Measurements from ENCODE around the gene VCAM1. TPM values are rescaled to one million over a fixed set of nuclear protein-coding genes. Genes with fewer than 3 reads are reported as not detected.
"Not testable (repeated sequence)": the region's sequence is repeated elsewhere in the genome, so short reads cannot be mapped to it uniquely, and the experiment has no call there.

VCAM1 gene
- total RNA-seq, 2 experiments from 2014 or later, result not detected

- ATAC-seq, result no peak
- CTCF ChIA-PET, result interaction anchor here (0.8 kb wide), 1 partner anchor 10 kb away, joined by 3 read pairs; no protein-coding TSS in a partner anchor
These were observed 41.0 kb downstream of the VCAM1 start for GRCh38 chr1:100760511-100760910.

GRCh38 chr1:100762461-100762860 lies 42.9 kb downstream of the VCAM1 start:
- ATAC-seq, result no peak
- H3K4me1 Mint-ChIP-seq, result no peaks in the 10 kb centered on the region

More at GRCh38 chr1:100760511-100760910, 41.0 kb downstream of the VCAM1 start:
- Mint-ChIP-seq H3K4me3 (no peak overlapping the region), H3K9me3 (ENCODE audit: low read depth) (no peaks in the 10 kb centered on the region), H3K27me3 (peaks cover 8% of the 10 kb centered on the region), H3K4me1 (no peaks in the 10 kb centered on the region), H3K36me3 (ENCODE audit: low read depth) (no peaks in the 10 kb centered on the region), H3K27ac (no peak overlapping the region)
- intact Hi-C loops (cut with DNase I, micrococcal nuclease), result no loop called here
- POLR2A ChIA-PET, result no interaction called here
- no peak for DNase-seq

GRCh38 chr1:100767176-100767890 lies 47.8 kb downstream of the VCAM1 start:
- intact Hi-C loops (cut with DNase I, micrococcal nuclease), result no loop called here
- Mint-ChIP-seq H3K27me3 (no peaks in the 10 kb centered on the region), H3K4me3 (no peak overlapping the region), H3K9me3 (ENCODE audit: low read depth) (no peaks in the 10 kb centered on the region), H3K27ac (no peak overlapping the region), H3K36me3 (ENCODE audit: low read depth) (no peaks in the 10 kb centered on the region), H3K4me1 (no peaks in the 10 kb centered on the region)
- ChIA-PET POLR2A (no interaction called here), CTCF (no interaction called here)
- DNase-seq (no peak), ATAC-seq (no peak)

More at GRCh38 chr1:100762461-100762860, 42.9 kb downstream of the VCAM1 start:
- Mint-ChIP-seq H3K4me3 (no peak overlapping the region), H3K9me3 (ENCODE audit: low read depth) (no peaks in the 10 kb centered on the region), H3K36me3 (ENCODE audit: low read depth) (no peaks in the 10 kb centered on the region), H3K27ac (no peak overlapping the region), H3K27me3 (peaks cover 3% of the 10 kb centered on the region)
- POLR2A ChIA-PET, result no interaction called here
- intact Hi-C loops (cut with DNase I, micrococcal nuclease), result no loop called here
- DNase-seq, result no peak
- CTCF ChIA-PET, result interaction anchor here (0.6 kb wide), 1 partner anchor 458 kb away, joined by 3 read pairs; no protein-coding TSS in a partner anchor

- no peaks in the 10 kb centered on the region for H3K9me3 Mint-ChIP-seq (ENCODE audit: low read depth)
- H3K27me3 Mint-ChIP-seq, result peaks cover 3% of the 10 kb centered on the region
- no peaks in the 10 kb centered on the region for H3K36me3 Mint-ChIP-seq (ENCODE audit: low read depth)
- H3K4me3 Mint-ChIP-seq, result no peak overlapping the region
- no peak overlapping the region for H3K27ac Mint-ChIP-seq
- intact Hi-C loops (cut with DNase I, micrococcal nuclease), result no loop called here
- no peaks in the 10 kb centered on the region for H3K4me1 Mint-ChIP-seq
- ATAC-seq (no peak), DNase-seq (no peak)
- POLR2A ChIA-PET, result no interaction called here
- CTCF ChIA-PET, result no interaction called here
These were observed 49.8 kb downstream of the VCAM1 start for GRCh38 chr1:100769323-100769722.

- ChIA-PET POLR2A (no interaction called here), CTCF (interaction anchor here (1.1 kb wide), 1 partner anchor 9 kb away, joined by 3 read pairs; no protein-coding TSS in a partner anchor)
- ATAC-seq (no peak), DNase-seq (no peak)
- intact Hi-C loops (cut with DNase I, micrococcal nuclease), result no loop called here
- Mint-ChIP-seq H3K9me3 (ENCODE audit: low read depth) (no peaks in the 10 kb centered on the region), H3K27me3 (peaks cover 5% of the 10 kb centered on the region), H3K4me1 (no peaks in the 10 kb centered on the region), H3K36me3 (ENCODE audit: low read depth) (no peaks in the 10 kb centered on the region), H3K4me3 (no peak overlapping the region), H3K27ac (no peak overlapping the region)
These were observed 50.5 kb downstream of the VCAM1 start for GRCh38 chr1:100769906-100770646.

- CTCF ChIA-PET, result no interaction called here
- Mint-ChIP-seq H3K27ac (no peak overlapping the region), H3K36me3 (ENCODE audit: low read depth) (no peaks in the 10 kb centered on the region), H3K27me3 (peaks cover 5% of the 10 kb centered on the region), H3K4me1 (no peaks in the 10 kb centered on the region), H3K4me3 (no peak overlapping the region), H3K9me3 (ENCODE audit: low read depth) (no peaks in the 10 kb centered on the region)
- intact Hi-C loops (cut with DNase I, micrococcal nuclease), result no loop called here
- DNase-seq (no peak), ATAC-seq (no peak)
- POLR2A ChIA-PET, result no interaction called here
These were observed 53.9 kb downstream of the VCAM1 start for GRCh38 chr1:100773444-100773843.

GRCh38 chr1:100774370-100774769 lies 54.8 kb downstream of the VCAM1 start:
- DNase-seq (no peak), ATAC-seq (no peak)
- CTCF ChIA-PET, result interaction anchor here (0.7 to 0.8 kb wide), 2 partner anchors 95 to 535 kb away, joined by 3 read pairs; no protein-coding TSS in a partner anchor
- intact Hi-C loops (cut with DNase I, micrococcal nuclease), result no loop called here
- Mint-ChIP-seq H3K9me3 (ENCODE audit: low read depth) (no peaks in the 10 kb centered on the region), H3K4me1 (no peaks in the 10 kb centered on the region), H3K27ac (no peak overlapping the region), H3K36me3 (ENCODE audit: low read depth) (no peaks in the 10 kb centered on the region), H3K27me3 (peaks cover 11% of the 10 kb centered on the region), H3K4me3 (no peak overlapping the region)
- POLR2A ChIA-PET, result no interaction called here

- CTCF ChIA-PET, result no interaction called here
- POLR2A ChIA-PET, result no interaction called here
- peaks cover 12% of the 10 kb centered on the region for H3K27me3 Mint-ChIP-seq
- no peak for DNase-seq
- H3K36me3 Mint-ChIP-seq (ENCODE audit: low read depth), result no peaks in the 10 kb centered on the region
- H3K4me3 Mint-ChIP-seq, result no peak overlapping the region
- H3K27ac Mint-ChIP-seq, result no peak overlapping the region
- H3K9me3 Mint-ChIP-seq (ENCODE audit: low read depth), result no peaks in the 10 kb centered on the region
- no peak for ATAC-seq
- H3K4me1 Mint-ChIP-seq, result no peaks in the 10 kb centered on the region
- intact Hi-C loops (cut with DNase I, micrococcal nuclease), result no loop called here
These were observed 55.9 kb downstream of the VCAM1 start for GRCh38 chr1:100775483-100775882.

GRCh38 chr1:100778748-100779147 lies 59.2 kb downstream of the VCAM1 start:
- Mint-ChIP-seq H3K27ac (no peak overlapping the region), H3K36me3 (ENCODE audit: low read depth) (no peaks in the 10 kb centered on the region), H3K27me3 (peaks cover 9% of the 10 kb centered on the region), H3K4me1 (no peaks in the 10 kb centered on the region), H3K9me3 (ENCODE audit: low read depth) (peaks cover 6% of the 10 kb centered on the region), H3K4me3 (no peak overlapping the region)
- intact Hi-C loops (cut with DNase I, micrococcal nuclease), result no loop called here
- DNase-seq (no peak), ATAC-seq (no peak)
- ChIA-PET CTCF (no interaction called here), POLR2A (no interaction called here)

- ATAC-seq (no peak), DNase-seq (no peak)
- Mint-ChIP-seq H3K36me3 (ENCODE audit: low read depth) (no peaks in the 10 kb centered on the region), H3K4me1 (no peaks in the 10 kb centered on the region), H3K9me3 (ENCODE audit: low read depth) (peaks cover 6% of the 10 kb centered on the region), H3K27ac (no peak overlapping the region), H3K27me3 (peaks cover 9% of the 10 kb centered on the region), H3K4me3 (no peak overlapping the region)
- ChIA-PET POLR2A (no interaction called here), CTCF (no interaction called here)
- intact Hi-C loops (cut with DNase I, micrococcal nuclease), result no loop called here
These were observed 61.3 kb downstream of the VCAM1 start for GRCh38 chr1:100780814-100781213.

- H3K9me3 Mint-ChIP-seq (ENCODE audit: low read depth); H3K4me1 Mint-ChIP-seq; POLR2A ChIA-PET; CTCF ChIA-PET; intact Hi-C loops (cut with DNase I, micrococcal nuclease); H3K36me3 Mint-ChIP-seq (ENCODE audit: low read depth); ATAC-seq; H3K27ac Mint-ChIP-seq; DNase-seq; H3K4me3 Mint-ChIP-seq: not testable (repeated sequence)
- H3K27me3 Mint-ChIP-seq, result peaks cover 12% of the 10 kb centered on the region
These were observed 62.2 kb downstream of the VCAM1 start for GRCh38 chr1:100781728-100782127.

- H3K4me1 Mint-ChIP-seq, result no peaks in the 10 kb centered on the region
- no peak overlapping the region for H3K27ac Mint-ChIP-seq
- ChIA-PET POLR2A (no interaction called here), CTCF (interaction anchor here (0.7 kb wide), 1 partner anchor 81 kb away, joined by 3 read pairs; no protein-coding TSS in a partner anchor)
- no peak overlapping the region for H3K4me3 Mint-ChIP-seq
- ATAC-seq, result no peak
- H3K36me3 Mint-ChIP-seq (ENCODE audit: low read depth), result no peaks in the 10 kb centered on the region
- no peak for DNase-seq
- H3K27me3 Mint-ChIP-seq, result peaks cover 12% of the 10 kb centered on the region
- intact Hi-C loops (cut with DNase I, micrococcal nuclease), result no loop called here
- H3K9me3 Mint-ChIP-seq (ENCODE audit: low read depth), result peaks cover 6% of the 10 kb centered on the region
These were observed 63.0 kb downstream of the VCAM1 start for GRCh38 chr1:100782473-100783039.

Data from activated CD4-positive, alpha-beta T cell treated with anti-CD3 and anti-CD28 coated beads for 36 hours (primary cell).